HG02938 (cell line): ENCODE data around the gene ZFP91.
"Not testable (repeated sequence)": the region's sequence is repeated elsewhere in the genome, so short reads cannot be mapped to it uniquely, and the experiment has no call there.

Experiments used
- ATAC-seq: cut with Tn5 transposase; IDR thresholded peaks from one replicate; pipeline ENCODE4 v1.9.1; 2021; ENCODE audit warnings: mild to moderate bottlenecking, moderate library complexity; ENCODE audit not compliant: unreplicated experiment

The ZFP91 gene, protein sequence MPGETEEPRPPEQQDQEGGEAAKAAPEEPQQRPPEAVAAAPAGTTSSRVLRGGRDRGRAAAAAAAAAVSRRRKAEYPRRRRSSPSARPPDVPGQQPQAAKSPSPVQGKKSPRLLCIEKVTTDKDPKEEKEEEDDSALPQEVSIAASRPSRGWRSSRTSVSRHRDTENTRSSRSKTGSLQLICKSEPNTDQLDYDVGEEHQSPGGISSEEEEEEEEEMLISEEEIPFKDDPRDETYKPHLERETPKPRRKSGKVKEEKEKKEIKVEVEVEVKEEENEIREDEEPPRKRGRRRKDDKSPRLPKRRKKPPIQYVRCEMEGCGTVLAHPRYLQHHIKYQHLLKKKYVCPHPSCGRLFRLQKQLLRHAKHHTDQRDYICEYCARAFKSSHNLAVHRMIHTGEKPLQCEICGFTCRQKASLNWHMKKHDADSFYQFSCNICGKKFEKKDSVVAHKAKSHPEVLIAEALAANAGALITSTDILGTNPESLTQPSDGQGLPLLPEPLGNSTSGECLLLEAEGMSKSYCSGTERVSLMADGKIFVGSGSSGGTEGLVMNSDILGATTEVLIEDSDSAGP

DNA sequence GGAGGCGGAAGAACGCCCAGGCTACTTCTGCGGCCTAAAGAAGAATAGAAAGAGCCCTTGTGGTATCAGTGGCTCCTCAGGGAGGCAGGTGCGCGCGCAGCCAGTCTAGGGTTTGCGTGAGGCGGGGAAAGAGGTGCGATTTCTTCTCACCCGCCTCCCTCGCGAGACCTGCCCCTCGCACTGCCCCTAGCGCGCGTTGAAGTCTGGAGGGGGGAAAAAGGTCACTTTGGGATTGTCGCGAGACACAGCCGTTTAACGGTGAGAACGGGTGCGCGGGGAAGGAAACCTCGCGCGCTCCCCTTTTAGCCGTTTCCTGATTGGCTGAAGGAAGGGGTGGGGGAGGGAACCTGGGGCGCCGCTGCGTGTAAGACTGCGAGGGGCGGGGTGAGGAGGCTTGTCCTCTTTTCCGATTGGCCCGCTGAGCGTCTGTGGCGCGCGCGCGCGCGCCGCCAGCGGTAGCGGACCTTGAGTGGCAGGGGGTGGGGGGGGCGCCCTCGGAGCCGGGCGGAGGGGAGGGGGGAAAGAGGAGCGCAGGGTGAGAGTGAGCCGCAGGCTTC is at the start of gene ZFP91:
ZFP91 (plus strand) TSS at position 429 of the 557 bp plus-strand sequence. CDS start 219 bp downstream, outside the sequence.
- ATAC-seq = peak; percentile 31

DNA sequence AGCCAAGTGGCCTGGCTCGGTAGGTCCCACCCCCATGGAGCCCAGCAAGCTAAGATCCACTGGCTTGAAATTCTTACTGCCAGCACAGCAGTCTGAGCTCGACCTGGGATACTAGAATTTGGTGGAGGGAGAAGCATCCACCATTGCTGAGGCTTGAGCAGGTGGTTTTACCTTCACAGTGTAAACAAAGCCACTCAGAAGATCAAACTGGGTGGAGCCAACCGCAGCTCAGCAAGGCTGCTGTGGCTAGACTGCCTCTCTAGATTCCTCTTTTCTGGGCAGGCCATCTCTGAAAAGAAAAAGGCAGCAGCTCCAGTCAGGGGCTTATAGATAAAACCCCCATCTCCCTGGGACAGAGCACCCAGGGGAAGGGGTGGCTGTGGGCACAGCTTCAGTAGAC is 48.6 kb upstream of the ZFP91 start:
- ATAC-seq = no peak

DNA sequence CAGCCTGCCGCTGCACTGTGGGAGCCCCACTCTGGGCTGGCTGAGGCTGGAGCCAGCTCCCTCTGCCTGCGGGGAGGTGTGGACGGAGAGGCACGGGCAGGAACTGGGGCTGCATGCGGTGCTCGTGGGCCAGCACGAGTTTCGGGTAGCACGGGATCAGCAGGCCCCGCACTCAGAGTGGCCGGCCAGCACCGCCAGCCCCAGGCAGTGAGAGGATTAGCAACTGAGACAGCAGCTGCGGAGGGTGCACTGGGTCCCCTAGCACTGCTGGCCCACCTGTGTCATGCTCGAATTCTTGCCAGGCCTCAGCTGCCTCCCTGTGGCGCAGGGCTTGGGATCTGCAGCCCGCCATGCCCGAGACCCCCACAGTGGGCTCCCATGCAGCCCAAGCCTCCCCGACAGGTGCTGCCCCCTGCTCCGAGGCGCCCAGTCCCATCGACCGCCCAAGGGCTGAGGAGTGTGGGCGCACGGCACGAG is 47.0 kb upstream of the ZFP91 start:
- ATAC-seq = no peak

DNA sequence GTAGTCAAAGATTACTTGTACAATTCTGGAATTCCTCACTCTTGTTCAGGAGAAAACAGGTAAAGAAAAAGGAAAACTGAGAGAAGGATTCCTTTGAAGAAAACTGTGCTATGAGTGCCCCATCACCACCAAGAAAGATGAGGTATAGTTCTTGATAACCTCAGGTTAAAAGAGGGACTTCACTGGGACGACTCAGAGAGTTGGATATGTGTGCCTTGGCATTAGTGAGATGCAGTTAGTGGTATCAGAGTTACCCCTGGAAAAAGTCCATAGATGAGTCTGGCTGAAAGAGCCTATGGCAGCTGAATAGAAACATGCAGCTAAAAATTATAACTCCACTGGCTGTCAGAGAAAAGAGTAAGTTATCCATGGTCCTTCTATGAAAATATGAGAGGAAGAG is 32.0 kb upstream of the ZFP91 start:
- ATAC-seq = no peak

DNA sequence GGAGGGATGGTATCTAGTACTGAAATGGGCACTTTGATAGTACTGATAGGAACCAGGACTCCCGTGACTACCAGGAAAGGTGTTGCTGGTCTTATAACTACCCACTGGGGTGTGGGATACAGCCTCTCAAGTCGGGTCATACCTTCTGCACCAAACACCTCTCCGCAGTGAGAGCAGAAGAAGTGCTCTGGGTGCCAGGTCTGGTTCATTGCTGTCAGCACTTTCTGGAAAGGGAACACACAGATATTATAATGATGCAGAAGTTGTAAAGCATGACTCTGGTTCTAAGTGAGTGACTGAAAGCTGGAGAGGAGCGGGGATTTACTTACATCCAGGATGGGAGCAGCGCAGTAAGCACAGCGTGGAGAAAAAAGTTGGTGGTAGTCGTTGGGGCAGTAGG is 29.2 kb upstream of the ZFP91 start:
- ATAC-seq = no peak

DNA sequence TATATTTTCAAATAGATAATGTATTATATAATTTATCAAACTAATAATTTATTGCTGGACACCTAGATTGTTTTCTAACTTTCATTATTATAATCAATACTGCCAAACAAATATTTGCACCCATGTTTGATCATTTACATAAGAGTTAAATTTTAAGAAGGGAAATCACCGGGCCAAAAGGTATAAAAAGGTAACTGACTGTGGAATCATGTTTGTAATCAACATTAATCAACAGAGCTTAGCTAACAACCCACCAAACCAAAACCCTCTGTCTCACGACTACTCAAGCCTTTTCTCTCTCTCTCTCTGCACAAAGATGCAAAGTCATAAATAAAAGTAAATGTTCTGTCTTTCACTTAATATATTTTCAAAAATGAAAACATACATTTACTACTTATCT is 18.0 kb upstream of the ZFP91 start:
- ATAC-seq = no peak

DNA sequence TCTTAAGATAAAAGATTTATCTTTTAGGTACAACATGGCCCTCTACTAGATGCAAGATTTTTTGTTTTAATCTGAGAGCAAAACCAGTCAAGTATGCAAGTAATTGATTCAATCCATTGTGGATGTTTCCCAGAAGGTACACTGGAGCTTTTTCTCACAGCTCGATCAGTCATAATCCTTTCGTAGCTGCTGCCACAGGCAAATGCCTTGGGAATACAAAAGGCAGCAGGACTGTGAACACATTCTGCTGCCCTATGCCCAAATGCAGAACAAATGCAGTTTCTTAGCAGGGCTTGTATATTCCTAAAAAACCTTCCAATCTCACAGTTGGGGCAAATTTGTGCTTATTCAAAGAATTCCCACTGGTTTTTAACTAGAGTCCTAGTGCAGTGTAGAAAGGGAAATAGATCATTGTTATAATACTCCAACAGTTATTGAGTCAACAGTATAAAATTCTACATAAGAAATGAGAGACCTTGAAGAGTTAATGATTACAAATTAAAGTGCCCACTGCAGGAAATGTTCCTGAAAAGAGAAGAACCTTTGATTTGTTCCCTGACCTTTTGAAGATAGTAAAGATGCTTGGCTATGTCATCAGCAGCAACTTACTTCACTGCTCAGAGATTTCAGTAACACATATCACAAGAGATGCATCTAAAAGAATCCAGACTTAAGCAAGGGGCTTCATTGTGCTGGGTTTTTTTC is 17.3 kb upstream of the ZFP91 start:
- no peak for ATAC-seq

DNA sequence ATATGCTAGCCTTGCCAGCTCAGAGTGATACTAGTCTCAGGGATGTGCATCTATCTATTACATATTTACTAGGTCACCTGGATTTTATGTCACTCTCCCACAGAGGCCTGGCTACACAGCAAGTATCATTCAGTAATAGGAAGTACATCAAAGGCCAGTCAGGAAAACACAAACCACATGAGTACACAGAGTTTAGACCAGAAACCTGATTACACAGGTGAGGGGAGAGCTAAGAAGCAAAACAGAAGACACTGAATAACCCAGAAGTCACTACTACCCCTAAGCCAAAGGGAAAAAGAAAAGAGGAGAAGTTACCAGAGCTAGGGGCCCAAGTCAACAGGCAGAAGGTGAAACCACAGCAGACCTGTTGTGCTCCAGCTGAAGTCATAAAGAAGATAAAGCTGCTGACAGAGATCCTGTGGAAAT is 16.5 kb upstream of the ZFP91 start:
- peak; percentile 95 for ATAC-seq

DNA sequence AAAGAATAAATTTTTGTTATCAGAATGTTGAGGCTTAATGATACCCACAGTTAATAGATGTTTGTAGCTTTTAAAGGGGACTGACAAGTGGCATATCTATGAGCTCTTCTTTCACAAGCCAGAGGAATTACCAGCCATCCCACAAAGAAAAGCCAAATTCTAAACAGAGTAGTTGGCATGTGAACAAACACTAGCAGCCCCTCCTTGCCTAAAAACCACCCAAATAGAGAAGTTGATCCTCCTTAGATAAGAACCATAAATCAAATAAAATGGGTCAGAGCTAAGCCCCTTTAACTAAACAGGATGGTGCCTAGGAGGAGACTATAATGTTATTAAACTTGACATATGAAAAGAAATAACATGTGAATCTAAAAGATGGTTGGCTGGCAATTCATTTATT is 14.6 kb upstream of the ZFP91 start:
- no peak for ATAC-seq

DNA sequence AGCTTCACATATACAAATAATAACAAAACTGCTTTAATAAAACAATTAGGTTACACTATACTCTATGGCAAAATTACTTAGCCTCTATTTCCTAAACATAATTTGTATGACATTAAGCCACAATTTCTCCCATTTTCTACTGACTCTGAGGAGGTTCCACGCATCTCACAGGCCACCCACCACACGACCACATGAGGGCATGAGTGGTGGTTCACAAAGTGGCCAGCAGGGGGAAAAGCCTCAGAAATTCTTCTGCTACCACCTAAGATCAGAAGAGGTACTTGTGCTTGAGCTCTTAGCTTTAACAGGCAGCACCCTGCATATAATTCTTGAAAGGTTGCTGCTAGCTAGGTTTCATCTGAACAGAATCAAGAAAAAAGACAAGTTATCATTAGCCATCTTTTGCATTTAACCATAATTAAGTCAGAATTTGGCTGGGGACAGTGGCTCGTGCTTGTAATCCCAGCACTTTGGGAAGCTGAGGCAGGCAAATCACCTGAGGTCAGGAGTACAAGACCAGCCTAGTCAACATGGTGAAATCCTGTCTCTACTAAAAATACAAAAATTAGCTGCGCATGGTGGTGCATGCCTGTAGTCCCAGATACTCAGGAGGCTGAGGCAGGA is 10.9 kb upstream of the ZFP91 start:
- ATAC-seq = peak; percentile 97

DNA sequence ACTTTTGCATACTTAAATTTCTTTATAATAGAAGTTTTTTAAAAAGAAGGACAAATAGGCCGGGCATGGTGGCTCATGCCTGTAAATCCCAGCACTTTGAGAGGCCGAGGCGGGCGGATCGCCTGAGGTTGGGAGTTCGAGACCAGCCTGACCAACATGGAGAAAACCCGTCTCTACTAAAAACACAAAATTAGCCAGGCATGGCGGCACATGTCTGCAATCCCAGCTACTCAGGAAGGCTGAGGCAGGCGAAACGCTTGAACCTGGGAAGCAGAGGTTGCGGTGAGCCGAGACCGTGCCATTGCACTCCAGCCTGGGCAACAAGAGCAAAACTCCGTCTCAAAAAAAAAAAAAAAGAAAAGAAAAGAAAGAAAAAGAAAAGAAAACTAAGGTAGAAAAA is 6.0 kb upstream of the ZFP91 start:
- not testable (repeated sequence) for ATAC-seq

DNA sequence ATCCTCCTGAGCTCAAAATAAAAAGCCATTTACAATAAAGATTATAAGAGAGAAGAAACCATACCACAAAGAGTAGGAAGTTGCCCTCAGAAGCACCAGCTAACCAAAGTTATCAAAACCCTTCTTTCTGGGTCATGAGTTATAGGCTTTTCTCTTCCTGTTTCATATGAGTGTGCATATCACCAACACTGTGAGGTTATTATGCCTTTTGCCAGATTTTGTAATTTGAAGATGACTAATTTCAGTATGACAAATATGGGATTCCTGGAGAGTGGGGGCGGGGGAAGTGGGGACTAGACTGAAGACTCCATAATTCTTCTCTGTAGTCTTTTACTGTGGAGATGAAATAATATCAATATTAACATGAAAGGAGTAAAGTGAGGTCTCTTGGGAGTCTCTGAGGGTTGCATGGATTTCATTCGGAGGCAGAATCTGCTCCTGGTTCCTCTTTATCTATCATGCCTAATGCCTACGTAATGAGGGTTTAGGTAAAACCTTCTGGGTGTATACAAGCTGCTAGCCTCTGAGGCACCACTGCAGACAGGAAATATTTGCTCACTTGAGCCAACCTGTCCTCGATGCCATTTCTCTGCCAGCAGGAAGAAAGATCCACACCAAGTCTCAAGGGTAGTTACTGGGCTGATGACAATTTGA is 5.3 kb upstream of the ZFP91 start:
- ATAC-seq = peak; percentile 14

DNA sequence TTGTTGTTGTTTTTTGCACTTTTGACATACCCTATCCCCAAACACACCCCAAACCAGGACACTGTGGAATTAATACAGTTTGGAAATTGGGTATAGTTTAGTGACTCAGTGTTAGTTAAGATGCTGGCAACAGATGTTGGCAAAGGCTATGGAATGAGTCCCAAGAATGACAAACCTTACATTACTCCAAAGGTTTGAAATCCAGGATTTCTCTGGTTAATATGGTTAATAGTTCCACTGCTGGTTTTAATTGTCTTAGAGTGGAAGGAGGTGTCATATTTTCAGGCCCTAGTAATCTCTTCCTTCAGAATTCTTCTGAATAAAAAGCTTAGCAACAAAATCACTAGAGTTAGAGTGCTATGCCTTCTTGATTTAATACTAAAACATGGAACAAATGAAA is 4.0 kb upstream of the ZFP91 start:
- no peak for ATAC-seq

DNA sequence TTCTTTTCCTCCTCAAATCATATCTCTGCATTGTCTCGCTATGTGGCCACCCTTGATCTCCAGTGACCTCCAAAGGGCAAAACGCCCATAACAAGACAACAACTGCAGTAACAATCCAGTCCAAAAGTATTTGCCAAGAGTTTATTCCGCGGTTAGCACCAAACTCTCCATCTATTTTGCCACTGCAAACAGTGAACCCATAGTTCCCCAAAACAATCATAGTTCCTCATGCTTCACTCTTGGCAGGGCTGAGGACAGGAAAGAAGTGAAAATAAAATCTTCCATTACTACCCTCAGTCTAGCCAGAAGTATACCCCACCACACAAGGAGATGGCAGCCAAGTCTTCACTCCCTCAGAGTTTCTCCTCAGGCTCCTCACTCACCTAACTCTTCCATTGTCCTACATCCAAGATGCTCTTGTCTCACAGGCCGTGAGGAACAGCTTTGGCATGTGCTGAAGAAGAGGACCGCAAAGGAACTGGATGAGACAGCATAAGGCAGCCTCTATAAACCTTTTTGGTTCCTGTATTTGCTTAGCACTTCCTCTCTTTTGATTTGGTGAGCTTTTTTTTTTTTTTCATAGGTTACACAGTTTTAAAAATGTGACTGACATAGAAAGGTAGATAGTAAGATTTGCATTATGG is 3.4 kb upstream of the ZFP91 start, which contains the start of gene LPXN:
LPXN (minus strand) TSS at position 480 of the 644 bp plus-strand sequence; CDS start at position 396, 84 bp downstream.
- ATAC-seq = no peak

DNA sequence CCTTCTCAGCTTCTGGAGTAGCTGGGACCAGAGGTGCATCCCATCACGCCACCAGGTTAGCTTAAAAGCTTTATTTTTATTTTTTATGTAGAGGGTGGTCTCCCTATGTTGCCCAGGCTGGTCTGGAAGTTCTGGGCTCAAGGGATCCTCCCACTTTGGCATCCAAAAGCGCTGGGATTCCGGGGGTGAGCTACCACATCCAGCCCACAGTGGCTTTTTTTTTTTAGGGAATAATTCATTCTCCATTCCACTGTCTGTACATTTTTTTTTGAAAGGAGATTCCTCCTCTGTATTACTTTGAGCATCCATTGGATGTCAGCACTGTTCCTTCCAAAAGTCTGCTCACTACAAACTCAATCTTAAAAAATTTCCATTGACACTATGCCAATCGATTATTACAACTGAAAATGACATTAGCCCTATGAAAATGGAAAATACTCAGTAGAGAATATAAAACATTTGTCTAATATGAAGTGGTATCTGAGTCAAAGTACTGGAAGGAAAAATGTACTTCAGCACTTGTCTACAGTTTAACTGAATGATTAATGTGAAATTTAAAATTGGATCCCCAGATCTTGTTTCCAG is 1.9 kb upstream of the ZFP91 start:
- no peak for ATAC-seq

DNA sequence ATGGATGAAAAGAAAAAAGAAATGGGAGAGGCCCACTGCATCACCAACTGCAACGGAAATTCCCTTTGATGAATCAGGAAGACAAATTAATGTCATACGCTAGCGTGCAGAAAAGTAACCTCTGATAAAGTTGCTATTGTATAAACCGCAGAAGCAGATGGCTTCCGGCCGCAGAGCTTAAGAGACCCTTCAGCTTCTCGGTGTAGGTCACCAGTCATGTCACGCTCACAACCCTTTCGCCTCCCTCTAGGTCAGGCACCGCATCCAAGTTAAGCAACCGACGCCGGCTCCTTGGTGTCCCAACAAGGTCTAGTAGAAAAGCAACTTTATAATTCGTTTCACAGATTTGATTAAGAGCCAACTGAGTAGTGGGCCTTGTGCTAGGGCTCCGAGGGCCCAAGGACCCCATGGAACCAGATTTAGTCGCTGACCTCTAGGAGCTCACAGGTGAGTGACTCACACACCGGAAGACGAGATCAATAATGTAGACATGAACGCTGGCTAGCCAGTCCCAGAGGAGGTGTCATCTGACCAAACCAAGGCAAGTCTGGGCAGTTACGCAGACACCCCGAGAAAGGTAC is 1.2 kb upstream of the ZFP91 start:
- peak; percentile 42 for ATAC-seq

DNA sequence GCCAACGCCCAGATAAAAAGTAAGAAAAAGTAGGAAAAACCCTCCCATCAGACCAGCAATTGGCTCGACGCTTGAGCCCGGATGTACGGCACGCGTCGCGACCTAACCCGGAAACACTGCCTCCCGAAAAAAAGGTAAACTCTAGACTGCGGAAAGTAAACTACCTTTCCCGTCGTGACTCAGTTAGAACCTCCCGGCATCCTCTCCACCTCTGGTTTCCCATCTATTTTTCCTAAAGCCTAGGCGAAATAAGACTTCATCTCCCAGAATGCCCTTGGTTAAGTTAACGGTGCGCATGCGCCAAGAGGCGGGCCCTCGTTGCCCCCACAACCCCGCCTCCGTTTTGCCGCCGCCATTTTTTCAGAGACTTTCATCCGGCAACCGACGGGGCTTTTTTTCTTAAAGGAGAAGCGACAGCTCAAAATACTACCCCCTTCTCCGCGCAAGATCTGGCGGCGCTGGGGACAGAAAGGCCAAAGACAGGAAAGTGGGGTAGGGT is 678 bp upstream of the ZFP91 start:
- peak; percentile 10 for ATAC-seq

DNA sequence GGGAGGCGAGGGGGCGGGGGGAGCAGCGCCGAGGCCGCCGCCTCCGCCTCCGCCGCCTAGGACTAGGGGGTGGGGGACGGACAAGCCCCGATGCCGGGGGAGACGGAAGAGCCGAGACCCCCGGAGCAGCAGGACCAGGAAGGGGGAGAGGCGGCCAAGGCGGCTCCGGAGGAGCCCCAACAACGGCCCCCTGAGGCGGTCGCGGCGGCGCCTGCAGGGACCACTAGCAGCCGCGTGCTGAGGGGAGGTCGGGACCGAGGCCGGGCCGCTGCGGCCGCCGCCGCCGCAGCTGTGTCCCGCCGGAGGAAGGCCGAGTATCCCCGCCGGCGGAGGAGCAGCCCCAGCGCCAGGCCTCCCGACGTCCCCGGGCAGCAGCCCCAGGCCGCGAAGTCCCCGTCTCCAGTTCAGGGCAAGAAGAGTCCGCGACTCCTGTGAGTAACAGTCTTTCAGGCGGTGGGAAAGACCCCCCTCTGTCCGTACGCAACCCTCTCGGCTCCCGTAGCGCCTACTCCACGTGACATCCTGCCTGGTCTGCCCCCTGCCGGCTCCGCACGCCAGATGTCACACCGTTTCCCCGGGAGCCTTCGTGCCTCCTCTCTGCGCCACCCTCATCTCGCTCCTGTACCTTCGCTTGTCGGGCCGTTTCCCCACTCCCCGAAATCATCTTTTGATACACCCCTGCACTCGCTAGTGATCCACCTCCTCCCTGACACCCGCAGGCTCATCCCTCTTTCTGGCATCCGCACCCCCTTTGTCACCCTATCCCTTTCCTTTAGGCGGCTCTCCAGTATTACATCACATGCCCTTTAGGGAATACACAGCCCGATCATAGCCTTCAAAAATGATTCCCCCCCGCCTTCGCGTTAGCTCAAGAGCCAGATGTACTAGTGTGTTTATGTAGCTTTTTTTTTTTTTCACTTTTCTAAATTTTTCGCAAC is 598 bp downstream of the ZFP91 start:
- peak; percentile 39 for ATAC-seq
